ENCODE results near the gene ARL4A. TPM values are rescaled to one million over a fixed set of nuclear protein-coding genes. Genes with fewer than 3 reads are reported as not detected.

ARL4A gene
- polyA plus RNA-seq, 1 donor (not counting 4 experiments of a cell fraction or from before 2014, with no cell fraction given), result 17.1 TPM

GRCh38 chr7:12714379-12714737 is 26.9 kb downstream of the ARL4A start:
- Histone ChIP-seq H2AFZ (ENCODE audit: control insufficient read depth, low read length) (no peak overlapping the region), H3K4me2 (ENCODE audit: control insufficient read depth, extremely low read depth, insufficient read depth, low read depth, low read length) (no peak overlapping the region), H3K9me1 (ENCODE audit: control insufficient read depth, extremely low read depth, insufficient read depth, low read length) (no peaks in the 10 kb centered on the region), H3K9ac (ENCODE audit: control insufficient read depth, extremely low read depth, insufficient read depth, low read length) (no peak overlapping the region), H3K4me1 (ENCODE audit: control insufficient read depth, extremely low read depth, insufficient read depth, low read length) (peaks cover 20% of the 10 kb centered on the region), H3K36me3 (ENCODE audit: control insufficient read depth in 2 of 2, extremely low read depth in 1 of 2, insufficient read depth in 2 of 2, low read length in 2 of 2) (no peaks in the 10 kb centered on the region), H3K79me2 (ENCODE audit: control insufficient read depth, insufficient read depth, low read length) (no peaks in the 10 kb centered on the region), H3K4me3 (ENCODE audit: control insufficient read depth in 2 of 3, extremely low read depth in 1 of 3, insufficient read depth in 2 of 3, low read depth in 1 of 3, low read length in 3 of 3) (no peak overlapping the region), H3K27ac (ENCODE audit: control insufficient read depth, insufficient read depth, low read length) (no peak overlapping the region), H3K9me3 (ENCODE audit: control insufficient read depth, low read depth, low read length) (no peaks in the 10 kb centered on the region), H4K20me1 (ENCODE audit: control insufficient read depth, extremely low read depth, insufficient read depth, low read length) (no peaks in the 10 kb centered on the region), H3K27me3 (ENCODE audit: control insufficient read depth, extremely low read depth, insufficient read depth, low read length) (no peaks in the 10 kb centered on the region)
- FAIRE-seq (no peak), DNase-seq (ENCODE audit: low read depth, low spot score) (no peak)
- TF ChIP-seq CTCF (optimal IDR thresholded peaks at IDR 0.05 in 1 of 3, IDR thresholded peaks at IDR 0.05 in 1 of 3, conservative IDR thresholded peaks at IDR 0.05 in 1 of 3; ENCODE audit: extremely low read depth in 1 of 3, insufficient read depth in 2 of 3, low read length in 3 of 3) (no peak), EZH2 (IDR thresholded peaks at IDR 0.05; ENCODE audit: low read length) (no peak)
- dilution Hi-C loops (cut with MboI; ENCODE audit: extremely low pct_ligation_motif_present, low sequenced_read_pairs), result no loop called here

GRCh38 chr7:12715372-12716133 is 28.1 kb downstream of the ARL4A start:
- FAIRE-seq (peak; percentile 73), DNase-seq (ENCODE audit: low read depth, low spot score) (no peak)
- no peaks in the 10 kb centered on the region for H4K20me1 ChIP-seq (ENCODE audit: control insufficient read depth, extremely low read depth, insufficient read depth, low read length)
- no peaks in the 10 kb centered on the region for H3K36me3 ChIP-seq (ENCODE audit: control insufficient read depth in 2 of 2, extremely low read depth in 1 of 2, insufficient read depth in 2 of 2, low read length in 2 of 2)
- H2AFZ ChIP-seq (ENCODE audit: control insufficient read depth, low read length), result peak overlapping the region; percentile 30
- H3K4me1 ChIP-seq (ENCODE audit: control insufficient read depth, extremely low read depth, insufficient read depth, low read length), result peaks cover 23% of the 10 kb centered on the region
- peak overlapping the region; percentile 24 for H3K4me2 ChIP-seq (ENCODE audit: control insufficient read depth, extremely low read depth, insufficient read depth, low read depth, low read length)
- no peak for TF ChIP-seq EZH2 (IDR thresholded peaks at IDR 0.05; ENCODE audit: low read length)
- no peak for TF ChIP-seq CTCF (optimal IDR thresholded peaks at IDR 0.05 in 1 of 3, IDR thresholded peaks at IDR 0.05 in 1 of 3, conservative IDR thresholded peaks at IDR 0.05 in 1 of 3; ENCODE audit: extremely low read depth in 1 of 3, insufficient read depth in 2 of 3, low read length in 3 of 3)
- no peaks in the 10 kb centered on the region for H3K9me3 ChIP-seq (ENCODE audit: control insufficient read depth, low read depth, low read length)
- dilution Hi-C loops (cut with MboI; ENCODE audit: extremely low pct_ligation_motif_present, low sequenced_read_pairs), result no loop called here
- no peak overlapping the region for H3K4me3 ChIP-seq (ENCODE audit: control insufficient read depth in 2 of 3, extremely low read depth in 1 of 3, insufficient read depth in 2 of 3, low read depth in 1 of 3, low read length in 3 of 3)
- no peak overlapping the region for H3K27ac ChIP-seq (ENCODE audit: control insufficient read depth, insufficient read depth, low read length)
- H3K9me1 ChIP-seq (ENCODE audit: control insufficient read depth, extremely low read depth, insufficient read depth, low read length), result no peaks in the 10 kb centered on the region
- H3K27me3 ChIP-seq (ENCODE audit: control insufficient read depth, extremely low read depth, insufficient read depth, low read length), result no peaks in the 10 kb centered on the region
- H3K9ac ChIP-seq (ENCODE audit: control insufficient read depth, extremely low read depth, insufficient read depth, low read length), result no peak overlapping the region
- no peaks in the 10 kb centered on the region for H3K79me2 ChIP-seq (ENCODE audit: control insufficient read depth, insufficient read depth, low read length)

Data from keratinocyte (primary cell).